Stomach (tissue), 9 donors: ENCODE results near the gene CERS2. TPM values are rescaled to one million over a fixed set of nuclear protein-coding genes. Genes with fewer than 3 reads are reported as not detected.
A peak's percentile ranks its signal among the peaks of the same experiment; 100 is the strongest.

ENCODE experiments used
- DNase-seq, 2 donors: peaks; one replicate each; pipeline versions ENCODE4 v3.0.0 to v3.0.0-alpha.2; 2013 to 2019
- H3K27ac ChIP-seq, 5 donors: fragments of 200-600 bp in 4 of 5; sonication (generic) in 4 of 5; one replicate each; pipeline ENCODE4 v1.5.1; 2013 to 2019; ENCODE audit warnings: mild to moderate bottlenecking in 1 of 5, moderate library complexity in 1 of 5
- H3K27me3 ChIP-seq, 3 donors: fragments of 200-600 bp; sonication (generic); one replicate each; pipeline ENCODE4 v1.5.1; 2017 to 2019; ENCODE audit warnings: mixed run types in 1 of 3
- H3K36me3 ChIP-seq, 4 donors: fragments of 200-600 bp; sonication (generic); 1 replicate in 3 of 4; 2 replicates in 1 of 4; pipeline ENCODE4 v1.5.1; 2016 to 2019
- H3K4me1 ChIP-seq, 4 donors: fragments of 200-600 bp; sonication (generic); one replicate each; pipeline ENCODE4 v1.5.1; 2016 to 2019
- H3K4me3 ChIP-seq, 4 donors: fragments of 200-600 bp; sonication (generic) in 3 of 4; one replicate each; pipeline ENCODE4 v1.5.1; 2016 to 2019; ENCODE audit warnings: mild to moderate bottlenecking in 1 of 4
- H3K9me3 ChIP-seq, 4 donors: fragments of 200-600 bp; sonication (generic); one replicate each; pipeline ENCODE4 v1.5.1; 2016 to 2019
- CTCF ChIP-seq, 7 experiments: fragments of 450-650 bp in 4 of 7; fragments of 200-600 bp in 3 of 7; sonication (generic) in 3 of 7; IDR thresholded peaks; one replicate each; pipeline ENCODE4 v1.5.1; 2016 to 2019; ENCODE audit warnings: antibody characterized with exemption in 7 of 7, control low read depth in 2 of 7, mild to moderate bottlenecking in 1 of 7
- EP300 ChIP-seq: sonication (generic); formaldehyde crosslinking; IDR thresholded peaks from one replicate; pipeline ENCODE4 v1.6.1; 2017; ENCODE audit warnings: antibody characterized with exemption
- POLR2A ChIP-seq, 4 donors: fragments of 450-650 bp; IDR thresholded peaks; one replicate each; pipeline ENCODE4 v1.6.1; 2016; ENCODE audit warnings: antibody characterized with exemption in 4 of 4, control low read depth in 2 of 4, mild to moderate bottlenecking in 1 of 4, moderate library complexity in 1 of 4
- POLR2AphosphoS5 ChIP-seq, 3 donors: sonication (generic); formaldehyde crosslinking; IDR thresholded peaks; one replicate each; pipeline ENCODE4 v1.6.1; 2016; ENCODE audit warnings: antibody characterized with exemption in 3 of 3
- WGBS, 5 donors: extraction: QIAGEN DNeasy Blood & Tissue Kit in 3 of 5; methylation state at CpG; one replicate each; pipeline versions ENCODE4 v1.1.5 to v1.1.7; 2013 to 2018; 5-methylcytosine and 5-hydroxymethylcytosine counted together
- intact Hi-C: fragments of 100-400 bp; cut with DNase I; formaldehyde crosslinking; loops from one replicate; pipeline ENCODE4 v1.15.1; 2023; ENCODE audit warnings: low total_unique reads
- polyA plus RNA-seq, 3 donors: library from polyadenylated mRNA; stranded (reverse); fragments of 200-250 nt; gene quantifications; one replicate each; pipeline ENCODE4 v1.2.3, GENCODE V29; 2013
- total RNA-seq, 5 donors: library from RNA; depleted of rRNA; stranded (reverse); fragments of >200 nt; gene quantifications; one replicate each; pipeline versions ENCODE4 v1.1.0 to v1.2.3, GENCODE V29; 2014 to 2016
- donor health status: healthy with polysubstance abuse.
- donor health status: Bipolar disorder and iron deficiency.
- donor health status: healthy.

The CERS2 gene
- total and polyA plus RNA-seq, 8 donors = 24.9 to 125 (median 106) TPM

- intact Hi-C loops = no loop called here
- Histone ChIP-seq H3K27me3 (no peaks in the 10 kb centered on the region), H3K4me3 (no peak overlapping the region), H3K36me3 (peaks cover 33 to 60% (median 58%) of the 10 kb centered on the region in 4 donors), H3K4me1 (peaks cover 16 to 56% (median 42%) of the 10 kb centered on the region in 4 donors), H3K9me3 (no peaks in the 10 kb centered on the region), H3K27ac (peak overlapping the region in 2 of 5 donors; percentile 89 to 92)
- no peak for DNase-seq
- TF ChIP-seq CTCF (IDR thresholded peaks at IDR 0.05) (no peak), EP300 (no peak), POLR2AphosphoS5 (IDR thresholded peaks at IDR 0.05) (no peak), POLR2A (IDR thresholded peaks at IDR 0.05) (no peak)
- 73 to 88% (median 80%) methylated on average over 4 of the region's 4 CpGs for WGBS, 5 donors
Measured at GRCh38 chr1:151001602-151002001, 27.0 kb upstream of the CERS2 start.

- no peaks in the 10 kb centered on the region for H3K27me3 ChIP-seq
- no peaks in the 10 kb centered on the region for H3K9me3 ChIP-seq
- no peak for DNase-seq
- intact Hi-C loops = no loop called here
- TF ChIP-seq EP300 (no peak), POLR2A (IDR thresholded peaks at IDR 0.05) (no peak), CTCF (IDR thresholded peaks at IDR 0.05) (no peak), POLR2AphosphoS5 (IDR thresholded peaks at IDR 0.05) (no peak)
- 89 to 96% (median 92%) methylated on average over 3 of the region's 3 CpGs for WGBS, 5 donors
- peaks cover 33 to 66% (median 61%) of the 10 kb centered on the region in 4 donors for H3K36me3 ChIP-seq
- no peak overlapping the region for H3K4me3 ChIP-seq
- H3K27ac ChIP-seq = no peak overlapping the region
- peaks cover 16 to 58% (median 40%) of the 10 kb centered on the region in 4 donors for H3K4me1 ChIP-seq
Measured at GRCh38 chr1:151000408-151000807, 25.8 kb upstream of the CERS2 start.

- intact Hi-C loops = no loop called here
- Histone ChIP-seq H3K27ac (no peak overlapping the region), H3K4me3 (no peak overlapping the region), H3K27me3 (no peaks in the 10 kb centered on the region), H3K4me1 (peaks cover 16 to 56% (median 36%) of the 10 kb centered on the region in 4 donors), H3K36me3 (peaks cover 33 to 70% (median 61%) of the 10 kb centered on the region in 4 donors), H3K9me3 (no peaks in the 10 kb centered on the region)
- no peak for DNase-seq
- TF ChIP-seq EP300 = no peak
- TF ChIP-seq POLR2A (IDR thresholded peaks at IDR 0.05) = no peak
- no peak for TF ChIP-seq CTCF (IDR thresholded peaks at IDR 0.05)
- TF ChIP-seq POLR2AphosphoS5 (IDR thresholded peaks at IDR 0.05) = no peak
- 87 to 98% (median 94%) methylated on average over 2 of the region's 2 CpGs for WGBS, 5 donors
Measured at GRCh38 chr1:150999926-151000325, 25.3 kb upstream of the CERS2 start.

GRCh38 chr1:150999051-150999674 is 24.5 kb upstream of the CERS2 start:
- Histone ChIP-seq H3K4me3 (no peak overlapping the region), H3K9me3 (no peaks in the 10 kb centered on the region), H3K36me3 (peaks cover 33 to 72% (median 61%) of the 10 kb centered on the region in 4 donors), H3K27ac (no peak overlapping the region), H3K4me1 (peaks cover 13 to 48% (median 29%) of the 10 kb centered on the region in 4 donors), H3K27me3 (no peaks in the 10 kb centered on the region)
- intact Hi-C loops = no loop called here
- WGBS, 5 donors = 70 to 80% (median 78%) methylated on average over 14 to 17 of the region's 17 CpGs
- TF ChIP-seq POLR2A (IDR thresholded peaks at IDR 0.05) (no peak), CTCF (IDR thresholded peaks at IDR 0.05) (no peak), POLR2AphosphoS5 (IDR thresholded peaks at IDR 0.05) (no peak), EP300 (no peak)
- no peak for DNase-seq
